ENCODE results near the gene PRDX2. TPM values are rescaled to one million over a fixed set of nuclear protein-coding genes. Genes with fewer than 3 reads are reported as not detected.
"Not testable (repeated sequence)": the region's sequence is repeated elsewhere in the genome, so short reads cannot be mapped to it uniquely, and the experiment has no call there.

Gene PRDX2
- total RNA-seq, 1 donor from 2014 or later, result 554 TPM

- no peaks in the 10 kb centered on the region for H3K9me3 Mint-ChIP-seq (ENCODE audit: low read depth)
- H3K27ac Mint-ChIP-seq, result no peak overlapping the region
- no peak for DNase-seq (ENCODE audit: low spot score, unreplicated experiment)
- peaks cover 6% of the 10 kb centered on the region for H3K36me3 Mint-ChIP-seq (ENCODE audit: insufficient read depth)
- peak overlapping the region; percentile 92 for H3K4me3 Mint-ChIP-seq (ENCODE audit: low read depth)
- H3K4me1 Mint-ChIP-seq (ENCODE audit: low read depth), result peaks cover 14% of the 10 kb centered on the region
- peaks cover 3% of the 10 kb centered on the region for H3K27me3 Mint-ChIP-seq
- TF ChIP-seq CTCF (IDR thresholded peaks at IDR 0.05; ENCODE audit: unreplicated experiment), result no peak
Measured at GRCh38 chr19:12800466-12800770, 1.2 kb downstream of the PRDX2 start.

- Mint-ChIP-seq H3K36me3 (ENCODE audit: insufficient read depth) (peaks cover 6% of the 10 kb centered on the region), H3K9me3 (ENCODE audit: low read depth) (no peaks in the 10 kb centered on the region)
Measured at GRCh38 chr19:12799742-12800465, 1.7 kb downstream of the PRDX2 start.

GRCh38 chr19:12797607-12798006 is 4.0 kb downstream of the PRDX2 start:
- not testable (repeated sequence) for H3K9me3 Mint-ChIP-seq (ENCODE audit: low read depth); DNase-seq (ENCODE audit: low spot score, unreplicated experiment); H3K27me3 Mint-ChIP-seq; H3K27ac Mint-ChIP-seq; H3K4me3 Mint-ChIP-seq (ENCODE audit: low read depth); H3K36me3 Mint-ChIP-seq (ENCODE audit: insufficient read depth)
- H3K4me1 Mint-ChIP-seq (ENCODE audit: low read depth), result peaks cover 17% of the 10 kb centered on the region

More at GRCh38 chr19:12799742-12800465, 1.7 kb downstream of the PRDX2 start:
- Mint-ChIP-seq H3K27me3 (peaks cover 3% of the 10 kb centered on the region), H3K4me3 (ENCODE audit: low read depth) (peak overlapping the region; percentile 92), H3K27ac (no peak overlapping the region), H3K4me1 (ENCODE audit: low read depth) (peaks cover 14% of the 10 kb centered on the region)
- DNase-seq (ENCODE audit: low spot score, unreplicated experiment), result no peak
- no peak for TF ChIP-seq CTCF (IDR thresholded peaks at IDR 0.05; ENCODE audit: unreplicated experiment)

DNA sequence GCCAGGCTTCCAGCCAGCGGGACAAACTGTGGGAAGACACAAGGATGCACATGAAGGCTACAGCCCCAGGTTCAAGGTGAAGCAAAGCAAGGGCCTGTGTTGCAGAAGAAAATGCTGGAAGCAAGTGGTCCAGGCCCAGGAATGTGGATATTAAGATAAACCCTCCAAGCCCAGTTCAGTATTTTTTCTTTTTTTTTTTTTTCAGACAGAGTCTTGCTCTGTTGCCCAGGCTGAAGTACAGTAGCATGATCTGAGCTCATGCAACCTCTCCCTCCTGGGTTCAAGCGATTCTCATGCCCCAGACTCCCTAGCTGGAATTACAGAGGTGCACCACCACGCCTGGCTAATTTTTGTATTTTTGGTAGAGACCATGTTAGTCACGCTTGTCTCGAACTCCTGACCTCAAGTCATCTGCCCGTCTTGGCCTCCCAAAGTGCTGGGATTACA is 4.4 kb downstream of the PRDX2 start:
- Mint-ChIP-seq H3K27me3 (peaks cover 2% of the 10 kb centered on the region), H3K9me3 (ENCODE audit: low read depth) (no peaks in the 10 kb centered on the region), H3K4me1 (ENCODE audit: low read depth) (peaks cover 13% of the 10 kb centered on the region), H3K36me3 (ENCODE audit: insufficient read depth) (peaks cover 6% of the 10 kb centered on the region), H3K27ac (no peak overlapping the region), H3K4me3 (ENCODE audit: low read depth) (no peak overlapping the region)
- TF ChIP-seq CTCF (IDR thresholded peaks at IDR 0.05; ENCODE audit: unreplicated experiment), result no peak
- no peak for DNase-seq (ENCODE audit: low spot score, unreplicated experiment)

GRCh38 chr19:12796146-12797071 is 5.2 kb downstream of the PRDX2 start:
- peak; percentile 63 for DNase-seq (ENCODE audit: low spot score, unreplicated experiment)
- Mint-ChIP-seq H3K9me3 (ENCODE audit: low read depth) (no peaks in the 10 kb centered on the region), H3K4me1 (ENCODE audit: low read depth) (peaks cover 14% of the 10 kb centered on the region), H3K27ac (no peak overlapping the region), H3K36me3 (ENCODE audit: insufficient read depth) (peaks cover 6% of the 10 kb centered on the region), H3K27me3 (peaks cover 2% of the 10 kb centered on the region), H3K4me3 (ENCODE audit: low read depth) (peak overlapping the region; percentile 4)
- peak; percentile 91 for TF ChIP-seq CTCF (IDR thresholded peaks at IDR 0.05; ENCODE audit: unreplicated experiment)
